Measurements from ENCODE around the gene SRMS.
"Not testable (repeated sequence)": the region's sequence is repeated elsewhere in the genome, so short reads cannot be mapped to it uniquely, and the experiment has no call there.

Gene SRMS

DNA sequence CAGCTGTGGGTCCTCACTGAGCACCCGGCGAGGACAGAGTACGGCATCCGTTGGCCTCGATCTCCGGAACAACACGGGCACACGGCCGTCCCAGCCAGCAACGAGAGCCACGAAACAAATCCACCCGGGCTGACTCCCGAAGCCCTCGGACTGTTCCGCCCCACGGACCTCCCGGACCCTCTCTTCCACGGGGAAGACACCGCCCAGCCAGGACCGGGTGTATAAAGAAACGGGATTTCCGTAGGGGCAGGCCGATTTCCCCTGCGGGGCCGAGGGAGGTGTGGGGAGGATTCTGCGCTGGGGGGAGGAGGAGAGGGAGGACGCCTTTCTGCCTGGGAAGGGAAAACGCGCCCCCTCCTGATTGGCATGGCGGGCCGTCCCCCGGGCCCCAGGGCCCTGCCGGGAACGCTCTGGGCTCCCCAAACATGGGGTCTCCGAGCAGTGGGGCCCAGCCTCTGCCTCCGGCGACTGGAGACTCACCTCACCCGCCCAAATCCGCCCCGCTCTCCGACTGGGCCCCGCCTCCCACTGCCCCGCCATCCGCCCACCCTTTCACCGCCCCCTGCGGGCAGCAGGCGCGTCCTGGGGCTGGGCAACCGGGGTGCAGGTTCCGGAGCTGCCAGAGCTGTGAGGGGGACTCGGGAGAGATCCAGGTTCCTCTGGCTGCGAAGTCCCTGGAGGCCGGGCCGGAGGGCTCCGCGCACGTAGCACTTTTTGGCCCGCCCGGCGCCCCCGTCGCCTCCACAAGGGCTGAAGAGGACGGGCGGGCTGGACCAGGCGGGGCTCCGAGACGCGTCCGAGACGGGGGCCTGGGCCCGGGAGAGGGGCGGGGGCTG, 27.7 kb downstream of the SRMS start:
- peak; percentile 47 to 55 for DNase-seq

DNA sequence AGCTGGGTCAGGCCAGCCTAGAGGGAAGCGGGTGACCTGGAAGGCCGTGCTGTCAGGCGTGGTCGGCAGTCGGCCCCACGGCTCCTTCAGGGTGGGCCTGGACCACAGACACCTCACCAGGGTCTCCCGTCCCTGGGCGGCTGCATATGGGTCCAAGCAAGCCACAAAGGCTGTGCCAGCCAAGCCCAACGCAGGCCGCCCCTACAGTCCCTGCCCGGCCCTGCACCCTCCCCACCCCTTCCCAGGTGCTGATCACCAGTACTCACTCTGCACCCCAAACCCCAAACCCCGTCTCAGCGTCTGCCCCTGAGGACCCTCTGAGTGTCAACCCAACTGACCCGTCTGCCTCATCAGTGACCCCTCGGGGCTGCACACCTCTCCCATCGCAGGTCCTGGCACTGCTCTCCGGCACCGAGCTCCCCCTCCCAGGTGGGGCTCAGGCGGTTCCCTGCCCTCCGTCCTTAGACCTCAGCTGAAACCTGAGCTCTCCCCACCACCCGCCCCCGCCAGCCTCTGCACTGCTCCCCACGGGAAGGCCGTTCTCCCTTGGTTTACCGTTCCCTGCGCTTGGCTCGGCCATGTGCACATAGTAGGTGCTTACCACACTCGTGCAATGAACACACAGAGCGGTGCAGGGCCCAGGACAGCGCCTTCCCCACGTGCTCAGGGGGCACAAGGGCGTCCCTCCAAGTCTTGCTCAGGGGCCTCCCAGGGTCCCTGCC, 28.4 kb downstream of the SRMS start:
- DNase-seq = no peak

DNA sequence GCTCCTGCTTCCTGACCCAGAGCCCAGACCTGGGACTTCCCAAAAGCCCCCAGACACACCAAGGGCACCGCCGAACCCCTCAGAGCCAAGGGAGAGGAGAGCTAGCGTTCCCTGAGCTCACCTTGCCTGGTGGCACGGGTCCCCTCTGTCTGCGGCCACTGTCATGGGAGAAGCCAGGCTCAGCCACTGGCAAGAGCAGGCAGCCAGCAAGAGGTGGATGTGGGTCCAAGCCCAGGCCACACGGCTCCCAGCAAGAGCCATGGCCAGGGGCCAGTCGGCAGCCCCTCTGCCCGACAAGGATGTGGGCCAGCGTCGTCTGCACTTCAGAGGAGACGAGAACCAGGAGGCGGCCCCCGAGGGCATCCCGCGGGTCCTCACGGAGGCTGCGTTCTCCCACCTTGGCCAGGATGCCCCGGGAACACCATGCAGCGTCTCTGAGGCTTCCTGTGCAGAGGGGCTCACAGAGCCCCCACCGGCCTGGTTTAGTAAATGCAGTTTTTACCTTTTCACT, 29.1 kb downstream of the SRMS start:
- no peak for DNase-seq

DNA sequence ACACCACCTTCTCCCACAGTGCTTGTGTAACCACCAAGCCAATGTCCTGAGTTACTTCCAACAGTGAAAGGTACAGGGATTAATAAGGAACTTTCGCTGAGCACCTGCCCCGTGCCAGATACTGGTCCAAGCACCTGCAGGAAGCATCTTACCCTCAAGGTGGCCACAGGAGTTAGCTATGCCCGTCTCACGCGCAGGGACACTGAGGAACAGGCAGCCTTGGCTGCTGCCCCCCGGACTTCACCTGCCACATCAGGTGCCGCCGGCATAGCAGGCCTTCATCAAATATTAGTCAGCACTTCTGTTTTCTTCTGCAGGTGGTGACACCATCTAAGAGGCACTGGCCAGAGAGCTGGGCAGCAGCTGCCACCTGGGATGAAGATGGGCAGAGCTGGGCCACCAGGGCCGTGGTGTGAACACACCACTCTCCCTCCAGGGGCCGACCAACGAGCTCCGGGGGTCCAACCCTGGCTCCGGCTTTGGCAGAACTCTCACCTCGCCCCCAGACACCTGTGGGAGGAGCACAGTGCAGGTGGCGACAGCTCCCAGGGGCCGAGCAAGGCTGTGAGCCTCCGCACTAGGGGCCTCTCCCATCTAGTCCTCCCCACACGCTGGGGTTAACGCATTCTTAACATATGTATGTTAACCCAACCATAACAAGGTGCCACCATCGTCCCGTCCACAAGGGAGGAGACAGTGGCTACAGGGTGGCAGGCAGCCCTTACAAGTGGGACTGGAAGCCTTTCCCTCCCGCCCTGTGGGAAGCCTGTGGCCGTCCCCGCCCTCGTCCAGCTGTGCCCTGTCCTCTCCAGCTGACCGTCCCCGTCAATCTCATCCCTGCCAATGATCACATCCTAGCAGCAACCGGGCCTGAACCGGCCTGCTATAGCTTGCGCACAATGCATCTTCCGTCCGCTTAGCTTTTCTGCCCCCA, 29.9 kb downstream of the SRMS start:
- no peak for DNase-seq

DNA sequence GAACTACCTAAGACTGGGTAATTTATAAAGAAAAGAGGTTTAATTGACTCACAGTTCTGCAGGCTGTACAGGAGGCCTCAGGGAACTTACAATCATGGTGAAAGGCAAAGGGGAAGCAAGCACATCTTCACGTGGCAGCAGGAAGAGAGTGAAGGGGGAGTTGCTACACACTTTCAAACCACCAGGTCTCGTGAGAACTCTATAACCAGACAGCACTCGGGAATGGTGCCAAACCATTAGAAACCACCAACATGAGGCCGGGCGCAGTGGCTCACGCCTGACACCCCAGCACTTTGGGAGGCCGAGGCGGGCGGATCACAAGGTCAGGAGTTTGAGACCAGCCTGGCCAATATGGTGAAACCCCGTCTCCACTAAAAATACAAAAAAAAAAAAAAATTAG, 33.0 kb downstream of the SRMS start:
- DNase-seq = not testable (repeated sequence)

DNA sequence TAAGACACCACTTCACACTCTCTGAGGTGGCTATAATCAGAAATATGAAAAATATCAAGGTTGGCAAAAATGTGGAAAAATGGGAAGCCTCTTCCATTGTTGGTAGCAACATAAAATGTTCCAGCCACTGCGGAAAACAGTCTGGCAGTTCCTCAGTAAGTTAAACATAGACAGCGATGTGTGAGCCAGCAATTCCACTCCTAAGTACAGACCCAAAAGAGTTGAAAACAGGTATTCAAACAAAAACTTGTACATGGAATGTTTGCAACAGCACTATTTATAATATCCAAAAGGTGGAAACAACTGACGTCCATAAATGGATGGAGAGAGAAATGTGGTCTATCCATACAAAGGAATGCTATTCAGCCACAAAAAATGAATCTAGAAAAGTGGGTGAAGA, 34.3 kb downstream of the SRMS start:
- no peak for DNase-seq

DNA sequence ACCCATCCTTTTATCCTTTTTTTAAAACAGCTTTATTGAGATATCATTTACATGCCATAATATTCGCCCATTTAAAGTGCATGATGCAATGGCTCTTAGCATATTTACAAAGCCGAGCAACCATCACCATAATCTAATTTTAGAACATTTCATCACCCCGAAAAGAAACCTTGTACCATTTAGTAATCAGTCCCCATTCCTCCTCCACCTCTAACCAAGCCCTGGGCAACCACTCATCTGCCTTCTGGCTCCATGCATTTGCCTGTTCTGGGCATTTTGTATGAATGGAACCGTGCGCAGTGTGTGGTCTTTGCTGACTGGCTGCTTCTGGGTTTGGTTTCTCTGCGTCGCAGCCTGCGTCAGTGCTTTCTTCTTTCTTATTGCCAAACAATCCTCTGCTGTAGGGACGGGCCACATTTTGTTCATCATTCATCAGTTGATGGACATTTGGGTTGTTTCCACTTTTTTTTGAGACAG, 38.4 kb downstream of the SRMS start:
- DNase-seq = no peak

DNA sequence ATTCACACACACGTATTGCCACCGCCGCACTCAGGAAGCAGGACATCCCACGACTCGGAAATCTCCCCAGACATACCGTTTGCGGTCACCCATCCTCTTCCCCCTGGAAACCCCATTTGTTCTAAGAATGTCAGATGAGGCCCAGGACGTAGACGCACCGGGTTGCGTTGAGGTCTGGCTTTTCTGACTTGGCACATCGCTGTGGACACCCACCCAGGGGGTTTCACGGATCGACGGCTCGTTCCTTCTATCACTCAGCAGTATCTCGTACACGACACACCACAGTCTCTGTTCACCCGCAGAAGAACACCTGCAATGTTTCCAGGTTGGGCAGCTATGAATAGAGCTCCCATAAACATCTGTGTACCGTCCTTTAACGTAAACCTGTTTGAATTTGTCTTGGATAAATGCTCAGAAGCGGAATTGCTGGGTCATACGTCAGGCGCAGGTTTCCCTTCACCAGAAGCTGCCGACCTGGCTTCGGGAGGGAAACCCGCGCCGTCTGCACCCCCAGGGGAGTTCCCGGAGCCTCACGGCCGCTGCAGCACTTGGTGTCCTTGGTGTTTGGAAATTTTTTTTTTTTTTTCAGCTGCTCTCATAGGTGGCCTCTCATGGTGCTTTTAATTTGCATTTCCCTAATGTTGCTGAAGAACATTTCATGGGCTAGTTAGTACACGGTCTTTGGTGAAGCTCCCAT, 39.3 kb downstream of the SRMS start:
- no peak for DNase-seq

DNA sequence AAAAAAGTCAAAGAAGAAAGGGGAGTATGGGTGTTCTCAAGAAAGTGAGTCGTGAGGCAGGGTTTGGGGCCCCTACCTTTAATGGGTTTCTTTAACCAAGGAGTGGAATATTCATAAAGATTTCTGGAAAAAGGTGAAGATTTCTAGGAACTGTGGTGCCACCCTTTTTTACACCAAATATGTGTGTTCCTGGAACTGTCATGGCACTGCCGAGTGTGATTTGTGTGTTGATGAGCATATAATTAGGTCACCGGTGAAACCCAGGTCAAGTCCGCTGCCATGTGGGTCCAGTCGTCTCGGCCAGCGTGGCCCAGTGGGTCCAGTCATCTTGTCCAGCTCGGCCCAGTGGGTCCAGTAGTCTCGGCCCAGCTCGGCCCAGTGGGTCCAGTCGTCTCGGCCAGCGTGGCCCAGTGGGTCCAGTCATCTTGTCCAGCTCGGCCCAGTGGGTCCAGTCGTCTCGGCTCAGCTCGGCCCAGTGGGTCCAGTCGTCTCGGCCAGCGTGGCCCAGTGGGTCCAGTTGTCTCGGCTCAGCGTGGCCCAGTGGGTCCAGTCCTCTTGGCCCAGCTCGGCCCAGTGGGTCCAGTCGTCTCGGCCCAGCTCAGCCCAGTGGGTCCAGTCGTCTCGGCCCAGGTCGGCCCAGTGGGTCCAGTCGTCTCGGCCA, 40.3 kb downstream of the SRMS start:
- no peak for DNase-seq

DNA sequence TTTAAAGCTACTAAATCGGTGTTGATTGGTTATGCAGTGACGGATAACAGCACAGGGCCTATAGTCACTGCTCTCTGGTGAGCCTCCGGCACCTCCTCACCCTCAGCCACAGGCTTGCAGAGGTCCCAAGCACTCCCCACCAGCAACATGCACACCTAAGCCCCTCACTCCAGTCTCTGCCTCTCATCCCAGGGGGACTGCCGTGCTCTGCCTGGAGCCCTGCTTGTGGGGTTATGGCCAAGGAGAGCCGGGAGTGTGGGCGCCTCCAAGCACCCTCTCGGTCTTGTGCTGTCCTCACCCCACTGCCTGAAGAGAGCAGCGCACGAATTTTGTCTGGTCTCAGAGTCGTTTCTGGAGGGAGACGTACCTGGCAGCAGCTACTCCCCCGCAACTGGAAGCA, 41.8 kb downstream of the SRMS start:
- no peak for DNase-seq

DNA sequence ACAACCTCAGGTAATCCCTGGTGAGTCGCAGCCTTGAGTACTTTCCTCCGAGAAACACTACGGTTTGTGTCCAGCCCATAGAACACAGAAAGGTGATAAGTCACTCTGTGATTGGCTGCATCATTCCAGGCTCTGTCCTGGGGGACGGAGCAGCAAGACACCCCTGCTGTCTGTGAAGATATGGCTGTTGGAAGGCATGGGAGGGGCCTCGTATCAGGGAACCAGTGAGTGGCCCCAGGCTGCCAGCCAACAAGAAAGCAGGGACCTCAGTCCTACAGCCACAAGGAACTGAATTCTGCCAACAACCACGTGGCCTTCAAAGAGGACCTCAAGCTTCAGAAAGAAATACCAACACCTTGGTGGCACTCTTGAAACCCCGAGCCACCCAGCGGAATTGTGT, 42.3 kb downstream of the SRMS start:
- DNase-seq = no peak

DNA sequence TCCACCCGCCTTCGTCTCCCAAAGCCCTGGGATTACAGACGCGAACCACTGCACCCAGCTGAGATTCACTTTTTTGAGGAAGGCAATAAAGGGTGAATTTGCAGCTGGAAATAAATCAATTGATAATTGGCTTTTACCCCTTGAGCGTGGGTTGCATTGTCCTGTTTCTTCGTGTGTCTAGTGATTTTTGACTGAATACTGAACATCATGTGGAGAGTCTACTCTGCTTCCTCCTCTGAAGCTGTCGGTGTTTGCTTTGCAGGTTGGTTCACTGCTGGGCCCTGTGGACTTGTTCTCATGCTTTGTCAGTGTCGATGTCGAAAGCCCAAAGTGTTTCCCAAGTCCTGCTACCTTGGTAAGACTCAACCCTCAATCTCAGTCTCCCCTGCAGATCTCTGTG, 42.9 kb downstream of the SRMS start:
- DNase-seq = no peak

DNA sequence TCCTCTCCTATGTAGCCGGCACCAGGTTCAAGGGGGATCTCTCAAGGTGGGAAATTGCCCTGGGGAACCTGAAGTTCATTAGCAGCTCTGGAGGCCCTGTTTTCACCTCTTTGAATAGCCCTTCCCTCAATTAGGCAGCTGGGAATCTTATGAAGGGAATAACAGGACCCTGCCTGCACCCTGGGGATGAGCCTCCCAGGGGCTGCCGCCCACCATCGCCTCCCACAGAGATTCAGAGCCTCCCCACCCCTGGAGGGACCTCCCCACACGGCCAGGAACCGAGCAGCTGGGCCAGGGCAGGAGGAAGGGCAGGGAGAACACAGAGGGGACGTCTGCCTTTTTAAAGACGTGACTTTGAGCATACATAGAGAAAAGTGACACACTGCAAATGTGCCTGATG, 44.0 kb downstream of the SRMS start:
- no peak for DNase-seq

DNA sequence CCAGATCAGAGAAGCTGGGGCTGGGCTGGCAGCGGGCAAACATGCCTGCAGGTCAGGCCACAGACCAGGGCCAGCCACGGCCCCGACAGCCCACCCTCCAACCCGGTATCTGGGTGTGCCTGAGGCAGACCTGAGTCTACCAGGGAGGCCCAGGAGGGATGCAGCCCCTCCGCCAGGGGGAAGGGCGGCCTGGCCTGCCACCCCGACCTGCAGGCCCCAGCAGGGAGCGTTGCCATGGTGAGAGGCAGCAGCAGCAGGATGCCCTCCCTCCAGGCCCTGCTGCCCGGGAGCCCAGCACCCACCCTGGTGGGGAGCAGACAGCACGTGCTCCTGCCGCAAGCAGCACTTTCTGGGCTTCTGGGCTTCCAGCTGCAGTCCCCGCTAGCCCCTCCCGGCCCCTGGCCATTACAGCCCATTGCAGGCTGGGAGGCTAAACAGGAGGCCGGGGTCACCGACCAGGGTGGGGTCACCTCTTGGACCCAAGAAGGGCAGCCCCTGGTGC, 44.8 kb downstream of the SRMS start:
- no peak for DNase-seq

DNA sequence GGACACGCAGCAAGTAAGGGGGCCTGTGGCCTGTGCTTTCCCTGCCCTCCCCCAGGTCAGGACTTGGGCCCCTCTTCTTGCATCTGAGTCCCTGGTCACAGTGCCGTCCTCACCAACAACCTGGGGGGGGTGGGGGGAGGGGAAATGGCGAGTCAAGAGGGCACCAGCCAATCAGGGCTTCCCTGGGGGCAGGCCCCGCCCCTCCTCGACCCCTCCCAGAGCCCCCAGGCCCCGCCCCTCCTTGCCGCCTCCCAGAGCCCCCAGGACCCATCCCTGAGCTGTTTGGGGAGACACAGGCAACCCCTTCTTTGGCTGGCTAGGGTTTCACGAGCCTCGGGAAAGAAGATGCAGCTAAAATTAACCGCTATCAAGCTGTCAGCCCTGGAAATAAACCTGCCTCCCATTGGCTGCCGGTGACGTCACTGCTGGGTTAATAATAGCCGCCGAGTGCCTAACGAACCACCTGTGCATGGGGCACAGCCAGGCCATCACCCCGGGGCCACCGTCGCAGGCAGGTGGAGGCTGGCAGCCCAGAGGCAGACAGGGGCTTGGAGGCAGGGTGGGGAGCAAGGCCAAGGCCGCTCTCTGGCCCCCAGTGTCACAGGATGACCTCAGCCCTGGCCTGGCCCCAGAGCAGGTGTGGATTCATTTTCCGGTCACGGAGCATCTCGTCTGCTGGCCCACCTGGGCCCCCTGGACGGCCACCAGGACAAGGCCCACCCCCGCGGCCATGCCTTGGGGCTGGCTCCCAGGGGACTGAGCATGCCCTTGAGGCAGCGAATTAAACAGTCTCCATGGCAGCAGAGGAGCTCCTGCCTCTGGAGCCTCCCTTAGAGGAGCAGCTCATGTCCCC, 45.5 kb downstream of the SRMS start:
- no peak for DNase-seq

DNA sequence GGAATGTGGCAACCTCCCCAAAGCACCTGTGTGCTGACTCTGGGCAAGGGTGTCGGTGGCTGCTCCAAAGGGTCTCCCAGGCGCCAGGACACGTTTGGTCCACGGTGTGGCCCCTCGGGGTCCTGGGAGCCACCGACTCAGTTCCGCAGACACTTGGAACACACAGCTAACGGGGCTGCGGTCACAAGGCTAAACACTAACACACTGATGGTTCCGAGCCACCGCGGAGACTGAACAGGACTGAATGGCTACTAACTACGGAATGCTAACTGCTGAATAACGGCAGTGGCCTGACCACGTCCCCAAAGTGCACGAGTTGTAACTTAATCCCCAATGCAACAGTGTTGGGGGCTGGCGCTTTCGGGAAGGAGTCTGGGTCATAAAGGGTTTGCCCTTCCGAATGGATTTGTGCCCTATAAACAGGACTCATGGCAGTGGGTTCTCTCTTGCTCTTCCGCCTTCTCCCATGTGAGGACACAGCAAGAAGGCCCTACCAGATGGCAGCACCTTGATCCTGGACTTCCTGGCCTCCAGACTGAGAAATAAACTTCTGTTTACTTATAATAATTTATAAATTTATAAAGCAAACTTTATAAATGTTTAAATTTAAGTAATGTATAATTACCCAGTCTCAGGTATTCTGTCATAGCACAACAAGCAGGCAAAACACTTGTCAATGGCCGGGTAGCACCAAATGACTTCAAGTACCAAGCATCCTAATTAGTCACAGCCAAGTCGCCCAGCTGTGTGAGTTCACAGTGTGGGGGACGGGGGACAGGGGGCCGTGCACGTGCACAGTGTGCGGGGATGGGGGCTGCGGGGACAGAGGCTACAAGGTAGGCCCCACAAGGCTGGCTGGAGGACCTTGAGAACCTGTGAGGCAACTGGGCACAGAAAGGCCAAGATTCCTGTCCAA, 46.4 kb downstream of the SRMS start:
- no peak for DNase-seq

DNA sequence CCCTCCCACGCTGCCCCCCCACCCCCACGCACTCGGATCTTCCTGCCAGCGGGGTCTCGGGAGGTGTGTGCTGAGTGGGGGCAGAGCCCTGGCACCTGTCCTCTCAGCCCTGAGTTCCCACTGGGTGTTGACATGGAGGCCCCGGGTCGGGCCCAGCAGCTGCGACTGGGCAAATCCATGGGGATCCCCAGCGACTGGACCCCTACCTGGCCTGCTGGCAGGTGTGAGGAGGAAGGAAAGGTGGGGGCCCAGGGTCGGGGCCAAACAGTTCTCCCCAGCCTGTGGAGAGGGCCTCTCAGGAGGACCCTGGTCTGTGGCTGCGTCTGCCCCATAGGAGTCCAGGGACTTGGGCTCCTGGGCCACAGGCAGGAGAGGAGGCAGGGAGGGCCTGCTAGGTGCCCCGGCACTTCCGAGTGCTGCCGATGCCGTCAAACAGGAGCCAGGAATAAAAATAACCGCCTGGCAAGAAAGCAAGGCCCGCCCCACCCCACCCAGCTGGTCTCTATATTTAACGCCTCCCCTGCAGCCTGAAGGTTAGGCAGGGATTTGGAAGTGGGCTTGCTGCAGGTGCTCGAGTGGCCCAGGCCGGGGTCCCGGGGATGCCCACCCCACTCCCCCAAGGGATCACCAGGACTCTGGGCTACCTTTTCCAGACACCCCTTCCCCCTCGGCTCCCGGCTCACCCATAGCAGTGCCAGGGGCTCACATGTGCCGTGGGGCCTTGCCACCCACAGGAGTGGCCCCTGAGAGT, 47.2 kb downstream of the SRMS start:
- no peak for DNase-seq

DNA sequence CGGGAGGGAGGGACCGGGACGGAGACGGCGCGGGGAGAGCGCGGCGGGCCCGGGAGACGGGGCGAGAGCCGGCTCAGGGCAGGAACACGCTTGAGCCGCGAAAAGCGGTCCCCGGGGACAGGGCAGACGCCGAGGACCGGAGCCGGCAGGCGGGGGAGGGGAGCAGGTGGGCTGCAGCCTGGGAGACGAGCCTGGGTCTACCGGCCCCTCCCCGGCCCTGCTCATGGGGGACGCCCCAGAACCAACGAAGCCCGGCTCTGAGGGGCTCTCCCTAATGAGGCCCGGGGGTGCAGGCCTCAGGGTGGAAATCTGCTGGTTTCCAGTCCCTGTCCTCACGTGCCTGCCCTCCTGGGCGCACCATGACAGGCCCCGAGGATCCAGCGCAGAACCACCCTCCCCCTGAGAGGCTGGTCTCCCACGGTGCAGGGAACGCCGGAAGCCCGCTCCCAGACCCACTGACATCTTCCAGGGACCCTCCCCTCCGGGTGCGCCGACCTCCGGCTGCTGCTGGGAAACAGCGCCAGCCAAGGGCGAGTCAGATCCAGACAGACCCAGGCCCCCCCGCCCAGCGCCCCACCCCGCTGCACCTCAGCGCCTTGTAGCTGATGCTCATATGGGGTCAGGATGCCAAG, 48.1 kb downstream of the SRMS start:
- DNase-seq = no peak

Data from stimulated activated CD4-positive, alpha-beta T cell treated with anti-CD3 and anti-CD28 coated beads, Interleukin-2, amount 100 ng/mL, for 48 hours (primary cell).